Kidney (tissue), 14 donors: Measurements from ENCODE around the gene ANGPTL4. TPM values are rescaled to one million over a fixed set of nuclear protein-coding genes. Genes with fewer than 3 reads are reported as not detected.
A peak's percentile ranks its signal among the peaks of the same experiment; 100 is the strongest.

Experiments used
- DNase-seq, 5 donors: peaks; one replicate each; pipeline ENCODE4 v3.0.0-alpha.2; 2013 to 2020
- FAIRE-seq: peaks from 2 replicates; lab custom pipeline; 2012; peaks lifted over from hg19 to GRCh38; lab: Jason Lieb, UNC
- H3K27ac ChIP-seq, 2 donors: one replicate each; pipeline ENCODE4 v1.7.0; 2013; ENCODE audit warnings: low read depth in 2 of 2, low read length in 2 of 2, inconsistent platforms in 1 of 2
- H3K27me3 ChIP-seq: one replicate; pipeline ENCODE4 v1.7.1; 2013; ENCODE audit warnings: low read length, inconsistent platforms; ENCODE audit not compliant: control insufficient read depth, insufficient read depth
- H3K36me3 ChIP-seq, 3 donors: one replicate each; pipeline versions ENCODE4 v1.7.0 to v1.7.1; 2013; ENCODE audit warnings: low read length in 3 of 3, control low read depth in 1 of 3, inconsistent platforms in 1 of 3; ENCODE audit not compliant: insufficient read depth in 3 of 3, control insufficient read depth in 2 of 3
- H3K4me1 ChIP-seq, 3 donors: one replicate each; pipeline versions ENCODE4 v1.7.0 to v1.7.1; 2013; ENCODE audit warnings: low read length in 3 of 3, inconsistent platforms in 1 of 3, low read depth in 1 of 3; ENCODE audit not compliant: control insufficient read depth in 2 of 3, insufficient read depth in 2 of 3
- H3K4me3 ChIP-seq, 3 donors: one replicate each; pipeline versions ENCODE4 v1.7.0 to v1.8.1; 2013; ENCODE audit warnings: low read length in 3 of 3, control low read depth in 1 of 3, inconsistent platforms in 1 of 3
- H3K9ac ChIP-seq, 3 donors: one replicate each; pipeline versions ENCODE4 v1.7.0 to v1.7.1; 2013; ENCODE audit warnings: low read length in 3 of 3, control low read depth in 1 of 3, inconsistent platforms in 1 of 3
- H3K9me3 ChIP-seq, 3 donors: one replicate each; pipeline versions ENCODE4 v1.7.0 to v1.7.1; 2013; ENCODE audit warnings: low read length in 3 of 3, control low read depth in 1 of 3, inconsistent platforms in 1 of 3; ENCODE audit not compliant: control insufficient read depth in 2 of 3, insufficient read depth in 1 of 3
- intact Hi-C: fragments of 100-400 bp; cut with DNase I; formaldehyde crosslinking; loops from one replicate; pipeline ENCODE4 v1.11.1; 2022
- polyA plus RNA-seq: library from polyadenylated mRNA; stranded (reverse); fragments of 350-450 nt; fragmentation: Illumina TruSeq; extraction: RNeasy Lipid Tissue Mini Kit (QIAGEN cat#74804); gene quantifications from one replicate; pipeline ENCODE4 v1.2.3, GENCODE V29; 2014; ENCODE audit warnings: low read depth, low replicate concordance; ENCODE audit not compliant: insufficient read depth
- total RNA-seq: library from RNA; stranded (reverse); fragmentation: NEBNext Ultra II Directional; extraction: Animal tissue kit (Norgen Biotek cat#: 25700); gene quantifications from one replicate; pipeline ENCODE4 v1.2.1, GENCODE V29; 2021
- TF ChIP-seq, protein P1 (sequence below): IDR thresholded peaks from 3 replicates; pipeline ENCODE4 v1.5.1; 2012; ENCODE audit warnings: mild to moderate bottlenecking, moderate library complexity, borderline replicate concordance; ENCODE audit not compliant: insufficient read depth; ENCODE audit errors: extremely low read depth
- donor health status: control.
- donor health status: control.
- donor health status: control.
- donor health status: control.
- donor health status: control.
- donor health status: DM: yes; HTN: yes; CAD: no.
- donor health status: Normal renal cell carcinoma (clear cell type).

ANGPTL4 gene
- total and polyA plus RNA-seq, 2 donors from 2014 or later = 7.2 to 40.3 TPM

DNA sequence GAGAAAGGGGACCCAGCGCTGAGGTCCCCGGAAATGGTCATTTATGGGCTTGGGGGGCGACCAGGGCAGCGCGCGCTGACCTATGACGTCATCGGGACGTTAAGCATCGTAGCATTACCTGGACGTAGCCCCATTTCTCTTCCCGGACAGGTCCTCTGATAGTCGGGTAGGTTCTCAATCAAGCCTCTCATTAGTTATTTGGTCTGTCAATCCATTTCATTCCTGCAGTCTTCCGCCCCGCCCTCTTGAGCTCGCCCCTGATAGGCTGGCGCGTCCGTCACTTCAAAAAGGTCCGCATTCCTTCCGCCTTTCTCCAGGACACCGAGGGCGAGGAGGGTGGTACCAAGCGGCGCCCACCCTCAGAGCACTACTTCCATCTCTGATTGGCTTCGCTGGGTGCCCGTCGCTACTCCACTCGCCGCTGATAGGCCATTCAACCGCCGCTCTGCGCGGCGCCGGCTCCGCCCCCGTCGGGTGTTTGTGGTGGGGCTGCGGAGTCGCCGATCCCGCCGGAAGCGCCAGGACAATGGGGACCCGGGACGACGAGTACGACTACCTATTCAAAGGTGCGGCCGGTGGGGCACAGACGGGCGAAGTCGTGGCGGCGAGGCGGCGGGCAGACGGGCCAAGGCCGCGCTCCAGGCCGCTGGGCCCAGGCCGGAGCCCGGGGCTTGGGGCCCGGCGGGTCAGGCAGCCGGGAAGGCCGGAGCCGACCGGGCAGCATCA lies 26.1 kb downstream of the ANGPTL4 start, which contains the start of gene RAB11B:
TSS of gene RAB11B (plus strand) at position 470 of the 726 bp plus-strand sequence. CDS start at position 527, 57 bp downstream.
- intact Hi-C loops = no loop called here
- DNase-seq = peak; percentile 100
- peak within 1 kb of the TSS; percentile 85 to 88 (median 87) for H3K4me3 ChIP-seq
- no peaks in the 10 kb centered on the region for H3K27me3 ChIP-seq
- TF ChIP-seq, protein P1, sequence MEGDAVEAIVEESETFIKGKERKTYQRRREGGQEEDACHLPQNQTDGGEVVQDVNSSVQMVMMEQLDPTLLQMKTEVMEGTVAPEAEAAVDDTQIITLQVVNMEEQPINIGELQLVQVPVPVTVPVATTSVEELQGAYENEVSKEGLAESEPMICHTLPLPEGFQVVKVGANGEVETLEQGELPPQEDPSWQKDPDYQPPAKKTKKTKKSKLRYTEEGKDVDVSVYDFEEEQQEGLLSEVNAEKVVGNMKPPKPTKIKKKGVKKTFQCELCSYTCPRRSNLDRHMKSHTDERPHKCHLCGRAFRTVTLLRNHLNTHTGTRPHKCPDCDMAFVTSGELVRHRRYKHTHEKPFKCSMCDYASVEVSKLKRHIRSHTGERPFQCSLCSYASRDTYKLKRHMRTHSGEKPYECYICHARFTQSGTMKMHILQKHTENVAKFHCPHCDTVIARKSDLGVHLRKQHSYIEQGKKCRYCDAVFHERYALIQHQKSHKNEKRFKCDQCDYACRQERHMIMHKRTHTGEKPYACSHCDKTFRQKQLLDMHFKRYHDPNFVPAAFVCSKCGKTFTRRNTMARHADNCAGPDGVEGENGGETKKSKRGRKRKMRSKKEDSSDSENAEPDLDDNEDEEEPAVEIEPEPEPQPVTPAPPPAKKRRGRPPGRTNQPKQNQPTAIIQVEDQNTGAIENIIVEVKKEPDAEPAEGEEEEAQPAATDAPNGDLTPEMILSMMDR = no peak
- H3K4me1 ChIP-seq = peaks cover 0 to 34% (median 14%) of the 10 kb centered on the region in 3 donors
- H3K27ac ChIP-seq = peak within 1 kb of the TSS; percentile 99 to 100
- peak; percentile 98 for FAIRE-seq
- H3K36me3 ChIP-seq = no peaks in the 10 kb centered on the region
- peak within 1 kb of the TSS; percentile 84 to 98 (median 92) for H3K9ac ChIP-seq
- no peaks in the 10 kb centered on the region for H3K9me3 ChIP-seq

DNA sequence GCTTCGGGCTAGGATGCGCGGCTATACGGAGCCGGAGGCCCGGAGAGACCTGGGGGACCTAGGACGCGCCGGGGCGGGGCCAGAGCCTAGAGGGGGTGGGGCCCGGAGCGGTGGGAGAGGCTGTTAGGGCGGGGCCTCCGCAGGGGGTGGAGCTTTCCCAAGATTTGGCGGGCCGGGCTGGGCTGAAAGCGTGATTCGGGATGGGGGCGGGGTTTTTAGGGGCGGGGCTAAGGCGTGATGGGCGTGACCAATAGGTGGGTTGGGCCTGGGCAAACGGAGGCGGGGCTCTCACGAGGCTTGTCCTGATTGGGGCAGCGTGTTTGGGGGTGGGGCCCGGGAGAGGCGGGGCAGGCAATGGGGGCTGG lies 26.6 kb downstream of the ANGPTL4 start:
- FAIRE-seq = no peak
- TF ChIP-seq, protein P1 = no peak
- Histone ChIP-seq H3K27me3 (no peaks in the 10 kb centered on the region), H3K4me3 (peak overlapping the region; percentile 49 to 85 (median 58)), H3K27ac (peak overlapping the region; percentile 99 to 100), H3K4me1 (peaks cover 0 to 34% (median 14%) of the 10 kb centered on the region in 3 donors), H3K9ac (peak overlapping the region in 2 of 3 donors; percentile 92 to 98), H3K9me3 (no peaks in the 10 kb centered on the region), H3K36me3 (no peaks in the 10 kb centered on the region)
- peak; percentile 96 to 98 (median 98) for DNase-seq
- intact Hi-C loops = no loop called here

GRCh38 chr19:8391198-8392016 lies 27.5 kb downstream of the ANGPTL4 start:
- H3K9ac ChIP-seq = peak overlapping the region in 2 of 3 donors; percentile 60 to 65
- H3K27me3 ChIP-seq = no peaks in the 10 kb centered on the region
- peaks cover 0 to 34% (median 14%) of the 10 kb centered on the region in 3 donors for H3K4me1 ChIP-seq
- H3K36me3 ChIP-seq = no peaks in the 10 kb centered on the region
- intact Hi-C loops = no loop called here
- H3K9me3 ChIP-seq = no peaks in the 10 kb centered on the region
- DNase-seq (peak in 2 of 5 donors; percentile 64 to 81), FAIRE-seq (no peak)
- H3K27ac ChIP-seq = peak overlapping the region; percentile 92 to 94
- TF ChIP-seq, protein P1 = no peak
- peak overlapping the region; percentile 49 to 58 (median 50) for H3K4me3 ChIP-seq
